Fibroblast of lung (primary cell): Measurements from ENCODE around the gene SENP7.

Experiments
- CTCF ChIP-seq, 2 donors: IDR thresholded peaks in 1 of 2; conservative IDR thresholded peaks in 1 of 2; 1 replicate in 1 of 2; 2 replicates in 1 of 2; pipeline ENCODE4 v1.5.1; 2011 to 2012; ENCODE audit warnings: low read length in 2 of 2, control low read depth in 1 of 2, inconsistent platforms in 1 of 2, low read depth in 1 of 2, mild to moderate bottlenecking in 1 of 2
- EZH2 ChIP-seq: IDR thresholded peaks from 2 replicates; pipeline ENCODE4 v1.5.1; 2012; ENCODE audit warnings: low read length, control low read depth, mild to moderate bottlenecking; ENCODE audit errors: missing control alignments

- no peak for TF ChIP-seq CTCF (conservative IDR thresholded peaks at IDR 0.05 in 1 of 2, IDR thresholded peaks at IDR 0.05 in 1 of 2; ENCODE audit: low read depth in 1 of 2, low read length in 2 of 2)
- TF ChIP-seq EZH2: no peak
Measured at GRCh38 chr3:101518421-101518871, 5.4 kb upstream of the SENP7 start.
